Gastroesophageal sphincter (tissue), 4 donors: ENCODE results near the gene KIF26B. TPM values are rescaled to one million over a fixed set of nuclear protein-coding genes. Genes with fewer than 3 reads are reported as not detected.

Experiments used
- ATAC-seq: fragments of 150-250 bp; one replicate; pipeline ENCODE4 v1.9.1; 2016; ENCODE audit warnings: mild to moderate bottlenecking, moderate library complexity
- H3K27ac ChIP-seq, 4 donors: fragments of 200-600 bp; sonication (generic) in 3 of 4; 1 replicate in 3 of 4; 2 replicates in 1 of 4; pipeline ENCODE4 v1.5.1; 2016 to 2019
- H3K27me3 ChIP-seq: fragments of 200-600 bp; sonication (generic); one replicate; pipeline ENCODE4 v1.5.1; 2019
- H3K36me3 ChIP-seq, 2 donors: fragments of 200-600 bp; sonication (generic); one replicate each; pipeline ENCODE4 v1.5.1; 2019; ENCODE audit warnings: control low read depth in 1 of 2
- H3K4me1 ChIP-seq, 3 donors: fragments of 200-600 bp; sonication (generic); 1 replicate in 2 of 3; 2 replicates in 1 of 3; pipeline ENCODE4 v1.5.1; 2016 to 2019; ENCODE audit warnings: control low read depth in 2 of 3
- H3K4me3 ChIP-seq, 2 donors: fragments of 200-600 bp; sonication (generic); one replicate each; pipeline ENCODE4 v1.5.1; 2019; ENCODE audit warnings: mild to moderate bottlenecking in 1 of 2, moderate library complexity in 1 of 2
- H3K9me3 ChIP-seq, 3 donors: fragments of 200-600 bp; sonication (generic); one replicate each; pipeline ENCODE4 v1.5.1; 2017 to 2019; ENCODE audit warnings: control low read depth in 2 of 3
- CTCF ChIP-seq, 4 experiments: fragments of 200-600 bp in 2 of 4; fragments of 450-650 bp in 2 of 4; sonication (generic) in 1 of 4; IDR thresholded peaks; one replicate each; pipeline ENCODE4 v1.5.1; 2017 to 2019; ENCODE audit warnings: antibody characterized with exemption in 4 of 4, mild to moderate bottlenecking in 2 of 4, moderate library complexity in 2 of 4
- EP300 ChIP-seq: sonication (generic); formaldehyde crosslinking; IDR thresholded peaks from one replicate; pipeline ENCODE4 v1.6.1; 2017; ENCODE audit warnings: antibody characterized with exemption, mild to moderate bottlenecking
- POLR2A ChIP-seq, 2 donors: fragments of 450-650 bp; IDR thresholded peaks; one replicate each; pipeline ENCODE4 v1.6.1; 2017; ENCODE audit warnings: antibody characterized with exemption in 2 of 2, mild to moderate bottlenecking in 2 of 2, moderate library complexity in 1 of 2
- POLR2AphosphoS5 ChIP-seq: sonication (generic); formaldehyde crosslinking; IDR thresholded peaks from one replicate; pipeline ENCODE4 v1.6.1; 2017; ENCODE audit warnings: antibody characterized with exemption
- WGBS, 2 donors: methylation state at CpG; one replicate each; pipeline ENCODE4 v1.1.5; 2018; ENCODE audit warnings: low coverage in 1 of 2; 5-methylcytosine and 5-hydroxymethylcytosine counted together
- small RNA-seq, 4 donors: library from RNA; depleted of rRNA; stranded (forward); fragments of <200 nt; gene quantifications; one replicate each; pipeline ENCODE3, GENCODE V24; 2016
- total RNA-seq, 4 donors: library from RNA; depleted of rRNA; stranded (reverse); fragments of >200 nt; gene quantifications; one replicate each; pipeline ENCODE4 v1.1.0, GENCODE V29; 2016

The KIF26B gene
- total RNA-seq, 4 donors from 2014 or later, result 0.62 to 1.9 (median 0.97) TPM

- 83 to 90% methylated on average over 2 of the region's 3 CpGs for WGBS, 2 donors
Measured at GRCh38 chr1:245754463-245754961, 599.7 kb downstream of the KIF26B start.

More at GRCh38 chr1:245754463-245754961, 599.7 kb downstream of the KIF26B start:
- no peak overlapping the region for H3K4me3 ChIP-seq
- ATAC-seq, result no peak
- H3K27me3 ChIP-seq, result no peaks in the 10 kb centered on the region
- H3K36me3 ChIP-seq, result peaks cover 0 to 3% of the 10 kb centered on the region in 2 donors
- TF ChIP-seq EP300 (no peak), POLR2A (IDR thresholded peaks at IDR 0.05) (no peak), CTCF (IDR thresholded peaks at IDR 0.05) (no peak), POLR2AphosphoS5 (no peak)
- no peak overlapping the region for H3K27ac ChIP-seq
- no peaks in the 10 kb centered on the region for H3K4me1 ChIP-seq
- H3K9me3 ChIP-seq, result peaks cover 0 to 30% (median 0%) of the 10 kb centered on the region in 3 donors

Small RNA genes lying within 50 kb of the gene (small RNA-seq; reads per million reads assigned to genes)
- gene DNAJC19P8, result 0 reads per million in 4 donors
- 0 reads per million in 4 donors for gene RNU1-132P
